ENCODE results near the gene FBXL7.

The FBXL7 gene

DNA sequence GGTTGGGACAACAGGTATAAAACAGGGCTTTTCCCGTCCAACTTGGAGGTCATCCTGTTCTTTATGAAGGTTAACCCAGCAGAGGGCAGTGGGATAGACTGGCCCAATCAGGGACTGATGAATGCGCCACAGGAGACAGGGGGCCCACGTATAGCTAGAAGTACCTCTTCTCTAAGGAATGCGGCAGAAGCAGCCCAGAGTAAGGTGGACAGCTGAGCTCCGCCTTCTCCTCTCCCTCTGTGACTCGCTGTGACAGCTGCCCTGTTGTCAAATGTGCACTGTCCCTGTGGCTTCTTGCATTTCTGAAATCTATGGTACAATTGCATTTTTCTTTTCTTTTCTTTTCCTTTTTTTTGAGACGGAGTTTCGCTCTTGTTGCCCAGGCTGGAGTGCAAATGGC is 306.6 kb downstream of the FBXL7 start:
- Histone ChIP-seq H3K4me2 (ENCODE audit: low read length) (no peak overlapping the region), H3K36me3 (ENCODE audit: control insufficient read depth, low read length) (no peaks in the 10 kb centered on the region)

GRCh38 chr5:15807248-15807647 is 307.3 kb downstream of the FBXL7 start:
- no peak overlapping the region for H3K4me3 ChIP-seq (ENCODE audit: low read length)
- no peak overlapping the region for H3K4me2 ChIP-seq (ENCODE audit: low read length)
- no peaks in the 10 kb centered on the region for H3K36me3 ChIP-seq (ENCODE audit: control insufficient read depth, low read length)
- TF ChIP-seq, protein P1, sequence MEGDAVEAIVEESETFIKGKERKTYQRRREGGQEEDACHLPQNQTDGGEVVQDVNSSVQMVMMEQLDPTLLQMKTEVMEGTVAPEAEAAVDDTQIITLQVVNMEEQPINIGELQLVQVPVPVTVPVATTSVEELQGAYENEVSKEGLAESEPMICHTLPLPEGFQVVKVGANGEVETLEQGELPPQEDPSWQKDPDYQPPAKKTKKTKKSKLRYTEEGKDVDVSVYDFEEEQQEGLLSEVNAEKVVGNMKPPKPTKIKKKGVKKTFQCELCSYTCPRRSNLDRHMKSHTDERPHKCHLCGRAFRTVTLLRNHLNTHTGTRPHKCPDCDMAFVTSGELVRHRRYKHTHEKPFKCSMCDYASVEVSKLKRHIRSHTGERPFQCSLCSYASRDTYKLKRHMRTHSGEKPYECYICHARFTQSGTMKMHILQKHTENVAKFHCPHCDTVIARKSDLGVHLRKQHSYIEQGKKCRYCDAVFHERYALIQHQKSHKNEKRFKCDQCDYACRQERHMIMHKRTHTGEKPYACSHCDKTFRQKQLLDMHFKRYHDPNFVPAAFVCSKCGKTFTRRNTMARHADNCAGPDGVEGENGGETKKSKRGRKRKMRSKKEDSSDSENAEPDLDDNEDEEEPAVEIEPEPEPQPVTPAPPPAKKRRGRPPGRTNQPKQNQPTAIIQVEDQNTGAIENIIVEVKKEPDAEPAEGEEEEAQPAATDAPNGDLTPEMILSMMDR (IDR thresholded peaks at IDR 0.05; ENCODE audit: low read depth, low read length, poor library complexity, severe bottlenecking), result no peak
- no peak for TF ChIP-seq EZH2phosphoT487 (IDR thresholded peaks at IDR 0.05; ENCODE audit: borderline replicate concordance, low read length)
- no peaks in the 10 kb centered on the region for H4K20me1 ChIP-seq (ENCODE audit: control insufficient read depth, insufficient read depth, low read depth, low read length)
- H3K79me2 ChIP-seq (ENCODE audit: control insufficient read depth, low read length), result no peaks in the 10 kb centered on the region
- H3K27me3 ChIP-seq (ENCODE audit: control insufficient read depth, low read length), result no peaks in the 10 kb centered on the region
- H3K4me1 ChIP-seq (ENCODE audit: control insufficient read depth, low read length), result no peaks in the 10 kb centered on the region
- H3K9me2 ChIP-seq (replicated peaks; ENCODE audit: control insufficient read depth, low read length), result no peaks in the 10 kb centered on the region; the same call in 1 of the 2 replicates
- no peaks in the 10 kb centered on the region; the same call in 1 of the 2 replicates for H3K9me3 ChIP-seq (ENCODE audit: control insufficient read depth, insufficient read depth, low read length)
- no peaks in the 10 kb centered on the region for H3F3A ChIP-seq (ENCODE audit: control insufficient read depth, insufficient read depth)
- no peak overlapping the region for H3K27ac ChIP-seq (ENCODE audit: low read depth, low read length)

More for the DNA sequence above, 306.6 kb downstream of the FBXL7 start:
- no peaks in the 10 kb centered on the region for H4K20me1 ChIP-seq (ENCODE audit: control insufficient read depth, insufficient read depth, low read depth, low read length)
- no peak overlapping the region for H3K27ac ChIP-seq (ENCODE audit: low read depth, low read length)
- H3K4me1 ChIP-seq (ENCODE audit: control insufficient read depth, low read length), result no peaks in the 10 kb centered on the region
- no peaks in the 10 kb centered on the region for H3K27me3 ChIP-seq (ENCODE audit: control insufficient read depth, low read length)
- H3K9me2 ChIP-seq (replicated peaks; ENCODE audit: control insufficient read depth, low read length), result no peaks in the 10 kb centered on the region; the same call in 1 of the 2 replicates
- no peak overlapping the region for H3K4me3 ChIP-seq (ENCODE audit: low read length)
- H3F3A ChIP-seq (ENCODE audit: control insufficient read depth, insufficient read depth), result no peaks in the 10 kb centered on the region
- H3K9me3 ChIP-seq (ENCODE audit: control insufficient read depth, insufficient read depth, low read length), result no peaks in the 10 kb centered on the region; the same call in 1 of the 2 replicates
- H3K79me2 ChIP-seq (ENCODE audit: control insufficient read depth, low read length), result no peaks in the 10 kb centered on the region
- TF ChIP-seq, protein P1 (IDR thresholded peaks at IDR 0.05; ENCODE audit: low read depth, low read length, poor library complexity, severe bottlenecking), result no peak
- no peak for TF ChIP-seq EZH2phosphoT487 (IDR thresholded peaks at IDR 0.05; ENCODE audit: borderline replicate concordance, low read length)

GRCh38 chr5:15807871-15808270 is 307.9 kb downstream of the FBXL7 start:
- no peaks in the 10 kb centered on the region for H3F3A ChIP-seq (ENCODE audit: control insufficient read depth, insufficient read depth)
- TF ChIP-seq, protein P1 (IDR thresholded peaks at IDR 0.05; ENCODE audit: low read depth, low read length, poor library complexity, severe bottlenecking), result no peak
- TF ChIP-seq EZH2phosphoT487 (IDR thresholded peaks at IDR 0.05; ENCODE audit: borderline replicate concordance, low read length), result no peak

More at GRCh38 chr5:15807871-15808270, 307.9 kb downstream of the FBXL7 start:
- Histone ChIP-seq H3K9me2 (replicated peaks; ENCODE audit: control insufficient read depth, low read length) (no peaks in the 10 kb centered on the region; the same call in 1 of the 2 replicates), H3K9me3 (ENCODE audit: control insufficient read depth, insufficient read depth, low read length) (no peaks in the 10 kb centered on the region; the same call in 1 of the 2 replicates), H3K36me3 (ENCODE audit: control insufficient read depth, low read length) (no peaks in the 10 kb centered on the region), H4K20me1 (ENCODE audit: control insufficient read depth, insufficient read depth, low read depth, low read length) (no peaks in the 10 kb centered on the region), H3K27ac (ENCODE audit: low read depth, low read length) (no peak overlapping the region), H3K27me3 (ENCODE audit: control insufficient read depth, low read length) (no peaks in the 10 kb centered on the region), H3K79me2 (ENCODE audit: control insufficient read depth, low read length) (no peaks in the 10 kb centered on the region), H3K4me1 (ENCODE audit: control insufficient read depth, low read length) (no peaks in the 10 kb centered on the region), H3K4me2 (ENCODE audit: low read length) (no peak overlapping the region), H3K4me3 (ENCODE audit: low read length) (no peak overlapping the region)
